ENCODE measurements around the gene MLIP. TPM values are rescaled to one million over a fixed set of nuclear protein-coding genes. Genes with fewer than 3 reads are reported as not detected.

MLIP gene
- total and polyA plus RNA-seq, 2 donors: 0.19 to 1.1 TPM

DNA sequence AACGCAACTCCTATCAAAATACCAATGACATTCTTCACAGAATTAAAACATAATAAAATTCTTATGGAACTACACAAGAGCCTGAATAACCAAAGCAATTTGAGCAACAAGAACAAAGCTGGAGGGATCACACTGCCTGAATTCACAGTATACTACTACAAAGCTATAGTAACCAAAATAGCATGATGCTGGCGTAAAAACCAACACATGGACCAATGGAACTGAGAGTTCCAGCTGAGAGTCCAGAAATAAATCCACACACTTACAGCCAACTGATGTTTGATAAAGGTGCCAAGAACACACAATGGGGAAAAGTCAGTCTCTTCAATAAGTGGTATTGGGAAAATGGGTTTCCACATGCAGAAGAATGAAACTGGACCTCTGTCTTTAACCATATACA is 6.9 kb downstream of the MLIP start:
- Histone ChIP-seq H3K27ac (ENCODE audit: low read depth in 1 of 2, low read length in 1 of 2) (no peak overlapping the region), H3K36me3 (ENCODE audit: control insufficient read depth in 2 of 2, insufficient read depth in 2 of 2, low read length in 1 of 2) (no peaks in the 10 kb centered on the region), H3K4me3 (ENCODE audit: low read length in 2 of 2) (no peak overlapping the region), H3K27me3 (ENCODE audit: control insufficient read depth in 2 of 2, insufficient read depth in 1 of 2, low read length in 1 of 2) (no peaks in the 10 kb centered on the region), H3K9me3 (ENCODE audit: control insufficient read depth in 2 of 2, insufficient read depth in 1 of 2, low read length in 1 of 2) (no peaks in the 10 kb centered on the region), H3K4me1 (ENCODE audit: control insufficient read depth in 2 of 2, insufficient read depth in 2 of 2, low read length in 2 of 2) (no peaks in the 10 kb centered on the region)
- WGBS: 95% methylated on average over 2 of the region's 2 CpGs
- no peak for DNase-seq (ENCODE audit: low read depth in 6 of 9, low spot score in 9 of 9)

DNA sequence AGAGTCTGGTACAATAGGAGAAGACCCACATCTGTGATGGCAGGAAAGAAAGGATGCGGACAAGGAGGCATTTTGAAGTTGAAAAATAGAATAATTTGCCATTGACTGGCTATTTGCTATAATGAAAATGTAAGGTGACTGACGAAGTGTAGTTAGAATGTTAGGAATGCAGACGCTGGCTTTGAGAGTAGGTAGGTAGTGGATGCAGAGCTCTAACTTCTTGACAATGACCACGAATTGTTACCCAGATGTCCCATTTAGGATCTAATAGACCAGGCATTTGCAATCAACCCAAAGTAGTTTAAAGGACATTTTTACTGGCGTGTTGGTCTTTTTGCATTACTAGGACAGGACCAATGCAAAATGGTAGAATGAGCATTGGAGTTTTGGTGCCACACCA is 14.2 kb downstream of the MLIP start:
- Histone ChIP-seq H3K9me3 (ENCODE audit: control insufficient read depth in 2 of 2, insufficient read depth in 1 of 2, low read length in 1 of 2) (no peaks in the 10 kb centered on the region), H3K4me1 (ENCODE audit: control insufficient read depth in 2 of 2, insufficient read depth in 2 of 2, low read length in 2 of 2) (no peaks in the 10 kb centered on the region), H3K27ac (ENCODE audit: low read depth in 1 of 2, low read length in 1 of 2) (no peak overlapping the region), H3K36me3 (ENCODE audit: control insufficient read depth in 2 of 2, insufficient read depth in 2 of 2, low read length in 1 of 2) (no peaks in the 10 kb centered on the region), H3K27me3 (ENCODE audit: control insufficient read depth in 2 of 2, insufficient read depth in 1 of 2, low read length in 1 of 2) (no peaks in the 10 kb centered on the region), H3K4me3 (ENCODE audit: low read length in 2 of 2) (no peak overlapping the region)
- WGBS: 87% methylated on average over 5 of the region's 5 CpGs
- no peak for DNase-seq (ENCODE audit: low read depth in 6 of 9, low spot score in 9 of 9)

DNA sequence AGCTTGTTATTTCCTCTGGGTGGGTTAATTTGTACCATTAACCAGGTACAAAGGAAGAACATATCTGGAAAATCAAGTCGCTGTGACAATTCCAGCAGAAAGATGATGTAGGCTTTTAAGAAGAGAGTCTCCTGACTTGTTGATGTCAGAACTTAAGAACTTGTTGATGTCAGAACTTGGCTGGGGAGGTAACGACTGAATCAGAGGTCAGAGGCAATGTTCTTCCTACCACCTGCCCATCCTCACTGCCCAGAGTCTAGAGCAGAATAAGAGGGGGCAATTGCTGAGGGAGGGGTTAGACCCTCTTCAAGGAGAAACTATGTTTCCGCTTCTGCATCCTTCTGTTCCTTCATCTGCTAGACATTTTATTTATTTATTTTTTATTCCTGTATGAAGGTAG is 18.9 kb downstream of the MLIP start:
- 90% methylated on average over 3 of the region's 3 CpGs for WGBS
- Histone ChIP-seq H3K9me3 (ENCODE audit: control insufficient read depth in 2 of 2, insufficient read depth in 1 of 2, low read length in 1 of 2) (no peaks in the 10 kb centered on the region), H3K4me1 (ENCODE audit: control insufficient read depth in 2 of 2, insufficient read depth in 2 of 2, low read length in 2 of 2) (no peaks in the 10 kb centered on the region), H3K36me3 (ENCODE audit: control insufficient read depth in 2 of 2, insufficient read depth in 2 of 2, low read length in 1 of 2) (no peaks in the 10 kb centered on the region), H3K27me3 (ENCODE audit: control insufficient read depth in 2 of 2, insufficient read depth in 1 of 2, low read length in 1 of 2) (no peaks in the 10 kb centered on the region), H3K27ac (ENCODE audit: low read depth in 1 of 2, low read length in 1 of 2) (no peak overlapping the region), H3K4me3 (ENCODE audit: low read length in 2 of 2) (no peak overlapping the region)
- DNase-seq (ENCODE audit: low read depth in 6 of 9, low spot score in 9 of 9): no peak

DNA sequence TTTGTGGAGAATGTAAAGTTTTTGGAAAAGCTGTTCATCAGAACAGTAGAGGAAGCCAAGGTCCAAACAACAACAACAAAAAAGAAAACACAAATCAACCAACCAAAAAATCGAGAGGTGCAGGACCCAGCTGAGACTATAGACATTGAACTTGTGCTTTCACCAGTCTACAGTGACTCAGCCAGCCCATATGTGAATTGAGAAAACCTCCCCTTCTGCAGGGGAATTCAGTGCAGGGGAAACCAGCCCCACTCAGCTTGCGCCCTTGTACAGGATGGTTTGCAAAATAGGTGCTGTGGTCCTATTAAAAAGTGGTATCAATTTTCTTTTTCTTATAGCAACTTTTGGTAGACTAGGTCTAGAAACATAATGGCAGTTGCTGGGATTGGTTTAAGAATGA is 21.3 kb downstream of the MLIP start:
- Histone ChIP-seq H3K27me3 (ENCODE audit: control insufficient read depth in 2 of 2, insufficient read depth in 1 of 2, low read length in 1 of 2) (no peaks in the 10 kb centered on the region), H3K4me1 (ENCODE audit: control insufficient read depth in 2 of 2, insufficient read depth in 2 of 2, low read length in 2 of 2) (no peaks in the 10 kb centered on the region), H3K4me3 (ENCODE audit: low read length in 2 of 2) (no peak overlapping the region), H3K9me3 (ENCODE audit: control insufficient read depth in 2 of 2, insufficient read depth in 1 of 2, low read length in 1 of 2) (no peaks in the 10 kb centered on the region), H3K27ac (ENCODE audit: low read depth in 1 of 2, low read length in 1 of 2) (no peak overlapping the region), H3K36me3 (ENCODE audit: control insufficient read depth in 2 of 2, insufficient read depth in 2 of 2, low read length in 1 of 2) (no peaks in the 10 kb centered on the region)
- WGBS: 93% methylated on average over 2 of the region's 2 CpGs
- DNase-seq (ENCODE audit: low read depth in 6 of 9, low spot score in 9 of 9): no peak

DNA sequence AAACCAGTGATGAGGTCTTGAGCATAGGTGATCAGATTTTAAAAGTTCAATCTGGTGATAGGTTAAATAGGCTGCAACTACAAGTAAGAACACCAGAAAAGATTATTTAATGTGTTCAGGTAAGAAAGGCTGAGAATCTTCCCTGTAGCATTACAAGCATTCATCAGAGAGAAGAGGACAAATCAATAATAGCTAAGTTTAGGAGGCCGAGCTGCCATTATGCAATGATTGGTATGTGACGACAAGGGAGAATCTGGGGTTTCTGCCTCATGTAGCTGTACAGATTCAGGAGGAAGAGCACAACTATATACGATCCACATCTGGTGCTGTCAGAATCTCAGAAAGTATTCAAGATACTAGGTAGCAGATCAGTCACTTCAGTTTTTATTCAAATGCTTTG is 21.9 kb downstream of the MLIP start:
- Histone ChIP-seq H3K36me3 (ENCODE audit: control insufficient read depth in 2 of 2, insufficient read depth in 2 of 2, low read length in 1 of 2) (no peaks in the 10 kb centered on the region), H3K4me1 (ENCODE audit: control insufficient read depth in 2 of 2, insufficient read depth in 2 of 2, low read length in 2 of 2) (no peaks in the 10 kb centered on the region), H3K4me3 (ENCODE audit: low read length in 2 of 2) (no peak overlapping the region), H3K27me3 (ENCODE audit: control insufficient read depth in 2 of 2, insufficient read depth in 1 of 2, low read length in 1 of 2) (no peaks in the 10 kb centered on the region), H3K9me3 (ENCODE audit: control insufficient read depth in 2 of 2, insufficient read depth in 1 of 2, low read length in 1 of 2) (no peaks in the 10 kb centered on the region), H3K27ac (ENCODE audit: low read depth in 1 of 2, low read length in 1 of 2) (no peak overlapping the region)
- WGBS: 93% methylated on average over 3 of the region's 3 CpGs
- no peak for DNase-seq (ENCODE audit: low read depth in 6 of 9, low spot score in 9 of 9)

DNA sequence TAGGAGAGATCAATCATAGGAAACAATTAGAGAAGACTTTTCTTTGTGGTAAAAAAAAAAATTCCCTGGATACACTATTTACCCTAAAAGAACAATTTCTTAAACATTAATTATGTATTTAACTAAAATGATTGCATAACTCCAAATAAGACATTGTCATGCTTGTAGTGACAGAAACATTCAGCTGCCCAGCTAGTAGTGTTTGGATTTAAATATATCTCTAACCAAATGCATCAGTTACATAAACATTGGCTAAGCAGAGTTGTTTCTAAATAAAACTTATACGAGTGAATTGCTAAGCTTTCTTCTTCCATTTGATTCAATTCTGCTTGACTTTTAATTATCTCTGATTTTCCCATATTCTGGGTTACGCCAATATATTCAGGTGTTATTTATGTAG is 23.7 kb downstream of the MLIP start:
- Histone ChIP-seq H3K36me3 (ENCODE audit: control insufficient read depth in 2 of 2, insufficient read depth in 2 of 2, low read length in 1 of 2) (no peaks in the 10 kb centered on the region), H3K27ac (ENCODE audit: low read depth in 1 of 2, low read length in 1 of 2) (no peak overlapping the region), H3K4me1 (ENCODE audit: control insufficient read depth in 2 of 2, insufficient read depth in 2 of 2, low read length in 2 of 2) (no peaks in the 10 kb centered on the region), H3K4me3 (ENCODE audit: low read length in 2 of 2) (no peak overlapping the region), H3K9me3 (ENCODE audit: control insufficient read depth in 2 of 2, insufficient read depth in 1 of 2, low read length in 1 of 2) (no peaks in the 10 kb centered on the region), H3K27me3 (ENCODE audit: control insufficient read depth in 2 of 2, insufficient read depth in 1 of 2, low read length in 1 of 2) (no peaks in the 10 kb centered on the region)
- 96% methylated on average over 2 of the region's 2 CpGs for WGBS
- DNase-seq (ENCODE audit: low read depth in 6 of 9, low spot score in 9 of 9): no peak

DNA sequence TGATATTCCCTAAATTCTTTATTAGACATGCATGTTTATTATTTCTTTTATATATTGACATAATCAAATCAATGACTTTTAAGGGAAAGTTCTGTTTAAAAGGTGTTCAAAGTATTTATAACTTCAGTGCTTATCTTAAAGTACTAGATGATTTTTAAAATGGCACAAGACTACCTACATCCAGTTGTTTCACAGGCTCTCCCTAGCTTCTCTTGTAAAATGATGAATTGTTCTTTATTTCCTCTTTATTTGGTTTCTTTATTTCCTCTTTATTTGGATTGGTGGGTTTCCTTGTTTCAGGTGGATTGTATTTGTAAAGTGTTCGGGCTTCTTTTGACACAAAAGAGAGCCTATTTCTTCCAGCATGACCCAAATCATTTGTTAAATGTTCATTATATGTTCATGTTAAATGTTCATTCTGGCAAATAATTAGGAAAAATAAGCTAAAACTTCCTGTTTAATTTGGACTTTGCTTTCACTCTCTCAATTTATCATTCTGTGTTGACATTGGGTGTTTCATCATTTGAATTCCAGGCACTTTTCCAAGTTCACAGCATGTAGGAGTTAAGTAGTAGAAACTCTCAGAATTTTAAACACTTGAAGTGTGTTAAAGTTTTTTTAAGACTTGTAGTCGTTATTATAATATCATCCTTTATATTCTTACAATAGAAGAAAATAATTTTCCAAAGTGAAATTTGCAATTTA is 24.6 kb downstream of the MLIP start:
- Histone ChIP-seq H3K4me3 (ENCODE audit: low read length in 2 of 2) (no peak overlapping the region), H3K27me3 (ENCODE audit: control insufficient read depth in 2 of 2, insufficient read depth in 1 of 2, low read length in 1 of 2) (no peaks in the 10 kb centered on the region), H3K4me1 (ENCODE audit: control insufficient read depth in 2 of 2, insufficient read depth in 2 of 2, low read length in 2 of 2) (no peaks in the 10 kb centered on the region), H3K27ac (ENCODE audit: low read depth in 1 of 2, low read length in 1 of 2) (no peak overlapping the region), H3K36me3 (ENCODE audit: control insufficient read depth in 2 of 2, insufficient read depth in 2 of 2, low read length in 1 of 2) (no peaks in the 10 kb centered on the region), H3K9me3 (ENCODE audit: control insufficient read depth in 2 of 2, insufficient read depth in 1 of 2, low read length in 1 of 2) (no peaks in the 10 kb centered on the region)
- 90% methylated on average over 2 of the region's 2 CpGs for WGBS
- DNase-seq (ENCODE audit: low read depth in 6 of 9, low spot score in 9 of 9): no peak

DNA sequence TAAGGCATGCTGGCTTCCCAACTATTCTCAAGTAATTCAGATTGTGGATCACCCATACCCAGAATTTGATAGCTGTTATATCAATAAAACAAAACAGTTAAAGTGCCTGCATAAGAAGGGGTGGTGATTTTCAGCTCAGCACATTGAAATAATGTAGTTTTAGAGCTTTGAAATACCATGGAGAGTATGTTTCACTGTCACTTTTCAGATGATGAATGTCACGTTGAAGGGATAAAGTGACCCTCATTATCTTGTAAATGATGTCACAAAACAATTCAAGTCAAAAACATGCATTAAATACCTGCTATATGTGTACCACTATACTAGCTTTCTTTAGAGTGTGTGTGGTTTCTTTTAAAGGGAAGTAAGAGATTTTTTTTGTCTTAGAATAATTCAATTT is 27.6 kb downstream of the MLIP start:
- Histone ChIP-seq H3K36me3 (ENCODE audit: control insufficient read depth in 2 of 2, insufficient read depth in 2 of 2, low read length in 1 of 2) (no peaks in the 10 kb centered on the region), H3K27me3 (ENCODE audit: control insufficient read depth in 2 of 2, insufficient read depth in 1 of 2, low read length in 1 of 2) (no peaks in the 10 kb centered on the region), H3K4me3 (ENCODE audit: low read length in 2 of 2) (no peak overlapping the region), H3K4me1 (ENCODE audit: control insufficient read depth in 2 of 2, insufficient read depth in 2 of 2, low read length in 2 of 2) (no peaks in the 10 kb centered on the region), H3K27ac (ENCODE audit: low read depth in 1 of 2, low read length in 1 of 2) (no peak overlapping the region), H3K9me3 (ENCODE audit: control insufficient read depth in 2 of 2, insufficient read depth in 1 of 2, low read length in 1 of 2) (no peaks in the 10 kb centered on the region)
- 89% methylated on average over 1 of the region's 1 CpG for WGBS
- no peak for DNase-seq (ENCODE audit: low read depth in 6 of 9, low spot score in 9 of 9)

DNA sequence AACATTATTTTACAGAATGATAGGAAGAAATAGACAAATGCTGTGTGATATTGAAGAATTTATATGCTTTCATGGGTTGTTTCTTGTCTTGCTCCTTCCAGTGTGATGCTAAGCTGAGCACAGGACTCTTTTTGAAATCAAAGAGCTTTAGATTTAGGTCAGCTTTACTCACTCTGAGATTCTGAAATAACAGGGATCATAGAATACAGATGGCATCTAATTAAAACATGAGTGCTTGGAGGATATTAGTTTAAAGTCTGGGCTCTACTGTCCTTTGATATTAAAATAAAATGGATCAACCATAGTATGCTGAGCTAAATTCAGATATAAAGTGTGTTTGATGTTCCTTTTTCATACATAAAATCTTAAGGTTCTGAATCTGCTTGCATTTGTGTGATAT is 29.6 kb downstream of the MLIP start:
- DNase-seq (ENCODE audit: low read depth in 6 of 9, low spot score in 9 of 9): no peak
- H3K4me1 ChIP-seq (ENCODE audit: control insufficient read depth in 2 of 2, insufficient read depth in 2 of 2, low read length in 2 of 2): no peaks in the 10 kb centered on the region
- H3K27ac ChIP-seq (ENCODE audit: low read depth in 1 of 2, low read length in 1 of 2): no peak overlapping the region
- no peak overlapping the region for H3K4me3 ChIP-seq (ENCODE audit: low read length in 2 of 2)
- H3K27me3 ChIP-seq (ENCODE audit: control insufficient read depth in 2 of 2, insufficient read depth in 1 of 2, low read length in 1 of 2): no peaks in the 10 kb centered on the region
- H3K9me3 ChIP-seq (ENCODE audit: control insufficient read depth in 2 of 2, insufficient read depth in 1 of 2, low read length in 1 of 2): no peaks in the 10 kb centered on the region
- H3K36me3 ChIP-seq (ENCODE audit: control insufficient read depth in 2 of 2, insufficient read depth in 2 of 2, low read length in 1 of 2): no peaks in the 10 kb centered on the region
